Hepatocyte (in vitro differentiated cells): ENCODE results near the gene TNNI3K. TPM values are rescaled to one million over a fixed set of nuclear protein-coding genes. Genes with fewer than 3 reads are reported as not detected.
"Not testable (repeated sequence)": the region's sequence is repeated elsewhere in the genome, so short reads cannot be mapped to it uniquely, and the experiment has no call there.

Experiments
- DNase-seq: peaks from one replicate; pipeline ENCODE4 v3.0.0-alpha.2; 2016; ENCODE audit warnings: low spot score
- H2AFZ ChIP-seq: fragments of 200-600 bp; sonication (generic); 2 replicates; pipeline ENCODE4 v1.6.0; 2016; ENCODE audit warnings: antibody characterized with exemption, mild to moderate bottlenecking
- H3K27ac ChIP-seq: fragments of 200-600 bp; sonication (generic); 2 replicates; pipeline ENCODE4 v1.5.1; 2016; ENCODE audit warnings: mild to moderate bottlenecking
- H3K27me3 ChIP-seq: fragments of 200-600 bp; sonication (generic); 2 replicates; pipeline ENCODE4 v1.6.1; 2016
- H3K36me3 ChIP-seq: fragments of 200-600 bp; sonication (generic); replicated peaks from 2 replicates; pipeline ENCODE4 v1.5.1; 2016; ENCODE audit warnings: low read depth; ENCODE audit not compliant: insufficient read depth
- H3K4me1 ChIP-seq: fragments of 200-600 bp; sonication (generic); 2 replicates; pipeline ENCODE4 v1.5.1; 2016; ENCODE audit warnings: mild to moderate bottlenecking, moderate library complexity; ENCODE audit not compliant: insufficient read depth
- H3K4me2 ChIP-seq: fragments of 200-600 bp; sonication (generic); 2 replicates; pipeline ENCODE4 v1.6.0; 2016
- H3K4me3 ChIP-seq: fragments of 200-600 bp; sonication (generic); 2 replicates; pipeline ENCODE4 v1.5.1; 2016; ENCODE audit warnings: mild to moderate bottlenecking
- H3K79me2 ChIP-seq: fragments of 200-600 bp; sonication (generic); 2 replicates; pipeline ENCODE4 v1.6.0; 2017; ENCODE audit warnings: mild to moderate bottlenecking
- H3K9me2 ChIP-seq: fragments of 200-600 bp; sonication (generic); replicated peaks from 2 replicates; pipeline ENCODE4 v1.6.0; 2017; ENCODE audit warnings: mild to moderate bottlenecking; ENCODE audit not compliant: insufficient read depth
- H3K9me3 ChIP-seq: fragments of 200-600 bp; sonication (generic); 2 replicates; pipeline ENCODE4 v1.5.1; 2016; ENCODE audit warnings: low read depth, mild to moderate bottlenecking
- H4K20me1 ChIP-seq: fragments of 200-600 bp; sonication (generic); 2 replicates; pipeline ENCODE4 v1.6.0; 2016; ENCODE audit warnings: mild to moderate bottlenecking; ENCODE audit not compliant: insufficient read depth, poor library complexity, severe bottlenecking
- EZH2 ChIP-seq: fragments of 200-600 bp; sonication (generic); IDR thresholded peaks from 2 replicates; pipeline ENCODE4 v1.6.1; 2016; ENCODE audit warnings: antibody characterized with exemption, mild to moderate bottlenecking, borderline replicate concordance
- EZH2phosphoT487 ChIP-seq: fragments of 200-600 bp; sonication (generic); IDR thresholded peaks from one replicate; pipeline ENCODE4 v1.6.1; 2018; ENCODE audit warnings: antibody characterized with exemption, mild to moderate bottlenecking, low read depth, moderate library complexity; ENCODE audit not compliant: unreplicated experiment, severe bottlenecking
- WGBS: methylation state at CpG from one replicate; pipeline ENCODE4 v1.1.6; 2016; ENCODE audit warnings: low lambda C conversion rate; ENCODE audit errors: missing lambda C conversion rate; 5-methylcytosine and 5-hydroxymethylcytosine counted together
- polyA plus RNA-seq: library from polyadenylated mRNA; unstranded; fragments of >200 nt; fragmentation: Nextera tagmentation; extraction: Ambion mirVana; gene quantifications from 2 replicates; pipeline ENCODE4 v1.2.1, GENCODE V29; 2016
- total RNA-seq: library from RNA; depleted of rRNA; stranded (reverse); fragments of >200 nt; gene quantifications from 2 replicates; pipeline ENCODE4 v1.2.3, GENCODE V29; 2014
- TF ChIP-seq, protein P1 (sequence below): fragments of 200-600 bp; sonication (generic); IDR thresholded peaks from 2 replicates; pipeline ENCODE4 v1.5.1; 2016; ENCODE audit warnings: antibody characterized with exemption, mild to moderate bottlenecking; ENCODE audit not compliant: poor library complexity

Gene TNNI3K
- total and polyA plus RNA-seq, 2 experiments from 2014 or later, result not detected

DNA sequence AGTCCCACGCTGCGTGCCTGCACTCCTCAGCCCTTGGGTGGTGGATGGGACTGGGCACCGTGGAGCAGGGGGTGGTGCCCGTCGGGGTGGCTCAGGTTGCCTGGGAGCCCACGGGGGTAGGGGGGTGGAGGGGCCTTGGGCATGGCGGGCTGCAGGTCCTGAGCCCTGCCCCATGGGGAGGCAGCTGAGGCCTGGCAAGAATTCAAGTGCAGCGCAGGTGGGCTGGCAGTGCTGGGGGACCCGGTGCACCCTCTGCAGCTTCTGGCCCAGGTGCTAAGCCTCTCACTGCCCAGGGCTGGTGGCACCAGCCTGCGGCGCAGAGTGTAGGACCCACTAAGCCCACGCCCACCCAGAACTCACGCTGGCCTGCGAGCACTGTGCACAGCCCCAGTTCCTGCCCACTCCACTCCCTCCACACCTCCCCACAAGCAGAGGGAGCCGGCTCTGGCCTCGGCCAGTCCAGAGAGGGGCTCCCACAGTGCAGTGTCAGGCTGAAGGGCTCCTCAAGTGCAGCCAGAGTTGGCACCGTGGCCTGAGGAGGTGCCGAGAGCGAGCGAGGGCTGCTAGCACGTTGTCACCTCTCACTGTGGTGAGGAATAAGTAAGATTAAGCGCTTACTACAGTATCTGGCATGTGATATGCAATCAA, 12.8 kb downstream of the TNNI3K start:
- Histone ChIP-seq H3K4me3 (no peak overlapping the region), H3K27me3 (no peaks in the 10 kb centered on the region), H3K4me1 (no peaks in the 10 kb centered on the region), H2AFZ (no peak overlapping the region), H3K36me3 (no peaks in the 10 kb centered on the region), H4K20me1 (no peaks in the 10 kb centered on the region), H3K27ac (no peak overlapping the region), H3K9me2 (no peaks in the 10 kb centered on the region), H3K9me3 (no peaks in the 10 kb centered on the region), H3K4me2 (no peak overlapping the region), H3K79me2 (no peaks in the 10 kb centered on the region)
- TF ChIP-seq EZH2 (no peak), EZH2phosphoT487 (no peak)
- TF ChIP-seq, protein P1, sequence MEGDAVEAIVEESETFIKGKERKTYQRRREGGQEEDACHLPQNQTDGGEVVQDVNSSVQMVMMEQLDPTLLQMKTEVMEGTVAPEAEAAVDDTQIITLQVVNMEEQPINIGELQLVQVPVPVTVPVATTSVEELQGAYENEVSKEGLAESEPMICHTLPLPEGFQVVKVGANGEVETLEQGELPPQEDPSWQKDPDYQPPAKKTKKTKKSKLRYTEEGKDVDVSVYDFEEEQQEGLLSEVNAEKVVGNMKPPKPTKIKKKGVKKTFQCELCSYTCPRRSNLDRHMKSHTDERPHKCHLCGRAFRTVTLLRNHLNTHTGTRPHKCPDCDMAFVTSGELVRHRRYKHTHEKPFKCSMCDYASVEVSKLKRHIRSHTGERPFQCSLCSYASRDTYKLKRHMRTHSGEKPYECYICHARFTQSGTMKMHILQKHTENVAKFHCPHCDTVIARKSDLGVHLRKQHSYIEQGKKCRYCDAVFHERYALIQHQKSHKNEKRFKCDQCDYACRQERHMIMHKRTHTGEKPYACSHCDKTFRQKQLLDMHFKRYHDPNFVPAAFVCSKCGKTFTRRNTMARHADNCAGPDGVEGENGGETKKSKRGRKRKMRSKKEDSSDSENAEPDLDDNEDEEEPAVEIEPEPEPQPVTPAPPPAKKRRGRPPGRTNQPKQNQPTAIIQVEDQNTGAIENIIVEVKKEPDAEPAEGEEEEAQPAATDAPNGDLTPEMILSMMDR, result no peak
- WGBS, result 92% methylated on average over 21 of the region's 22 CpGs
- DNase-seq, result no peak

DNA sequence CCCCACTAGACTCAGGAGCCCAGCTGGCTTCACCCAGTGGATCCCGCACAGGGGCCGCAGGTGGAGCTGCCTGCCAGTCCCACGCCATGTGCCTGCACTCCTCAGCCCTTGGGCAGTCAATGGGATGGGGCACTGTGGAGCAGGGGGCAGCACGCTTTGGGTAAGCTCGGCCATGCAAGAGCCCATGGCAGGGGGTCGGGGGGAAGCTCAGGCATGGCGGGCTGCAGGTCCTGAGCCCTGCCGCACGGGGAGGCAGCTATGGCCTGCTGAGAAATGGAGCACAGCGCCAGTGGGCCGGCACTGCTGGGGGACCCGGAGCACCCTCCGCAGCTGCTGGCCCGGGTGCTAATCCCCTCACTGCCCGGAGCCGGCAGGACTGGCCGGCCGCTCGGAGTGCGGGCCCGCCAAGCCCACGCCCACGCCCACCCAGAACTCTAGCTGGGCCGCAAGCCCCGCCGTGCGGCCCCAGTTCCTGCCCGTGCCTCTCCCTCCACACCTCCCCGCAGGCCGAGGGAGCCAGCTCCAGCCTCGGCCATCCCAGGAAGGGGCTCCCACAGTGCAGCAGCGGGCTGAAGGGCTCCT, 18.1 kb downstream of the TNNI3K start:
- 93% methylated on average over 14 of the region's 32 CpGs for WGBS
- H3K79me2 ChIP-seq, DNase-seq, H3K4me1 ChIP-seq, H3K27ac ChIP-seq, H3K9me3 ChIP-seq, H3K4me2 ChIP-seq, H3K27me3 ChIP-seq, H3K9me2 ChIP-seq, H4K20me1 ChIP-seq, H3K36me3 ChIP-seq, H2AFZ ChIP-seq, H3K4me3 ChIP-seq: not testable (repeated sequence)

DNA sequence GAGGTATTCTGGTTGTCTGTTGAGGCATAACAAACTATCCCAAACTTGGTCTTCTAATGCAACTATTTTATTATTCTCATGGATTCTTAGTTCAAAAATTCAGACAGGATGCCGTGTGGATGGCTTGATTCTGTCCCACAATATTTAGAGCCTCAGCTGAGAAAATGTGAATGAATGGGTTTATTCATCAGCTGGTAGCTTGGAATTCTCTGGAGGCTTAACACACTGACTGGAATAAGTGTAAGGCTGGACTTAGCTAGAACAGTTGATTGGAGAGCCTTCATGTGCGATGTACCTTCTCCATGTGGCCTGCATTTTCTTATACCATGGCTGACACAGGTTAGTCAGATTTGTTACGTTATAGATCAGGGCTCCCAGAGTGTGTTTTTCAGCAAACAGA, 30.8 kb downstream of the TNNI3K start:
- TF ChIP-seq EZH2, result no peak
- WGBS, result 96% methylated on average over 3 of the region's 3 CpGs

DNA sequence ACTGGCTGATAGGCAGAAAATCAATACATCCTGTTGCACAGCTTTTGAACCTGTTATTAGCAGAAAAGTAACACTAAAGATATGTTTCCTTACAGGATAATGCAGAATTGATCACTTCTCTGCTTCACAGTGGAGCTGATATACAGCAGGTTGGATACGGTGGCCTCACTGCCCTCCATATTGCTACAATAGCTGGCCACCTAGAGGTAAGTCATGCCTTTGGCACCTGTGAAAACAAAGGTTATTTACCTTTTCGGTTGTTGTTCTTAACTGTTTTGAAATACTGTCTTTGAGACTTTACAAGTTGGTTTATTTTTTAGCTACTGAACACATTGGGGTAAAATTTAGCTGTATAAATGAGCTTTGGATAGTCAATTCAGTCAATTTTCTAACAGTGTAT, 36.3 kb downstream of the TNNI3K start:
- TF ChIP-seq EZH2phosphoT487, result no peak
- TF ChIP-seq EZH2, result no peak
- TF ChIP-seq, protein P1, result no peak
- no peaks in the 10 kb centered on the region for H3K27me3 ChIP-seq
- no peaks in the 10 kb centered on the region for H3K9me2 ChIP-seq
- H3K27ac ChIP-seq, result no peak overlapping the region
- H3K36me3 ChIP-seq, result no peaks in the 10 kb centered on the region
- H4K20me1 ChIP-seq, result no peaks in the 10 kb centered on the region
- DNase-seq, result no peak
- 79% methylated on average over 2 of the region's 2 CpGs for WGBS
- no peak overlapping the region for H3K4me3 ChIP-seq
- H3K4me1 ChIP-seq, result no peaks in the 10 kb centered on the region
- H3K4me2 ChIP-seq, result no peak overlapping the region
- H3K9me3 ChIP-seq, result no peaks in the 10 kb centered on the region
- no peak overlapping the region for H2AFZ ChIP-seq
- H3K79me2 ChIP-seq, result no peaks in the 10 kb centered on the region

More for the DNA sequence above, 30.8 kb downstream of the TNNI3K start:
- no peak overlapping the region for H3K27ac ChIP-seq
- H3K36me3 ChIP-seq, result no peaks in the 10 kb centered on the region
- no peaks in the 10 kb centered on the region for H3K79me2 ChIP-seq
- no peaks in the 10 kb centered on the region for H3K9me2 ChIP-seq
- no peak for DNase-seq
- no peak overlapping the region for H3K4me3 ChIP-seq
- H2AFZ ChIP-seq, result no peak overlapping the region
- no peaks in the 10 kb centered on the region for H3K27me3 ChIP-seq
- no peaks in the 10 kb centered on the region for H4K20me1 ChIP-seq
- H3K9me3 ChIP-seq, result no peaks in the 10 kb centered on the region
- no peaks in the 10 kb centered on the region for H3K4me1 ChIP-seq
- H3K4me2 ChIP-seq, result no peak overlapping the region
